Panc1 (cell line): ENCODE data around the gene NOL4L. TPM values are rescaled to one million over a fixed set of nuclear protein-coding genes. Genes with fewer than 3 reads are reported as not detected.

Source experiments
- ATAC-seq: fragments of 200-7000 bp; cut with Tn5 transposase; 2 replicates; pipeline ENCODE4 v1.9.1; 2020; ENCODE audit warnings: mild to moderate bottlenecking, moderate library complexity
- BruUV-seq: library from RNA; stranded (reverse); fragments of 400-500 nt; replicated peaks from 2 replicates; lab custom pipeline; 2021; lab: Mats Ljungman, UMichigan
- CTCF ChIA-PET: fragments of 300-600 bp; sonication (Branson Sonifier 250); formaldehyde crosslinking; loops from one replicate; lab custom pipeline; 2022; ENCODE audit warnings: antibody characterized with exemption; lab: Charles Lee
- POLR2A ChIA-PET: fragments of 300-600 bp; sonication (Branson Sonifier 250); formaldehyde crosslinking; loops from one replicate; lab custom pipeline; 2022; ENCODE audit warnings: antibody characterized with exemption; lab: Charles Lee
- DNase-seq: peaks from one replicate; pipeline ENCODE4 v3.0.0-alpha.2; 2010; ENCODE audit warnings: low read depth, low spot score
- H3K27ac ChIP-seq: 2 replicates; pipeline ENCODE4 v1.5.1; 2011; ENCODE audit warnings: mild to moderate bottlenecking, low read length, inconsistent platforms
- H3K27me3 ChIP-seq: fragments of 200-500 bp; sonication (Bioruptor generic); 2 replicates; pipeline ENCODE4 v1.6.0; 2014; ENCODE audit warnings: low read length, inconsistent platforms; ENCODE audit not compliant: control insufficient read depth, insufficient read depth
- H3K36me3 ChIP-seq: fragments of 200-500 bp; sonication (Bioruptor generic); 2 replicates; pipeline ENCODE4 v1.5.1; 2014; ENCODE audit warnings: inconsistent platforms, mild to moderate bottlenecking, low read length, moderate library complexity; ENCODE audit not compliant: control insufficient read depth, insufficient read depth
- H3K4me1 ChIP-seq: 2 replicates; pipeline ENCODE4 v1.5.1; 2011; ENCODE audit warnings: inconsistent platforms, mild to moderate bottlenecking, low read length, moderate library complexity; ENCODE audit not compliant: control insufficient read depth, insufficient read depth
- H3K4me3 ChIP-seq, 2 experiments: 2 replicates each; pipeline ENCODE4 v1.5.1; 2011 to 2012; ENCODE audit warnings: low read depth in 2 of 2, low read length in 2 of 2, mild to moderate bottlenecking in 2 of 2, inconsistent platforms in 1 of 2, moderate library complexity in 1 of 2
- H3K9me3 ChIP-seq: fragments of 200-500 bp; sonication (Bioruptor generic); 2 replicates; pipeline ENCODE4 v1.5.1; 2014; ENCODE audit warnings: low read depth, mild to moderate bottlenecking, inconsistent platforms, low read length, moderate library complexity; ENCODE audit not compliant: control insufficient read depth, insufficient read depth
- CTCF ChIP-seq: fragments of 450-650 bp; IDR thresholded peaks from 2 replicates; pipeline ENCODE4 v1.5.1; 2017; ENCODE audit warnings: mild to moderate bottlenecking
- POLR2AphosphoS5 ChIP-seq: IDR thresholded peaks from 2 replicates; pipeline ENCODE4 v1.6.1; 2012; ENCODE audit warnings: mild to moderate bottlenecking, low read depth, low read length, moderate library complexity
- REST ChIP-seq, 2 experiments: IDR thresholded peaks; 2 replicates each; pipeline ENCODE4 v1.6.1; 2011 to 2012; ENCODE audit warnings: low read depth in 2 of 2, control low read depth in 1 of 2, low read length in 1 of 2, mild to moderate bottlenecking in 1 of 2, moderate library complexity in 1 of 2; ENCODE audit not compliant: insufficient read depth in 1 of 2
- SIN3A ChIP-seq: IDR thresholded peaks from 2 replicates; pipeline ENCODE4 v1.6.1; 2012; ENCODE audit warnings: low read depth, mild to moderate bottlenecking, low read length, moderate library complexity, borderline replicate concordance; ENCODE audit not compliant: insufficient read depth
- TCF7L2 ChIP-seq: IDR thresholded peaks from 2 replicates; pipeline ENCODE4 v1.6.1; 2011; ENCODE audit warnings: mild to moderate bottlenecking, low read depth, low read length, inconsistent platforms
- in situ Hi-C: cut with HindIII; loops from 2 replicates; pipeline ENCODE4 v1.10.0; 2016; ENCODE audit warnings: low sequenced_read_pairs, low pct_unique_long_range_greater_than_20kb
- intact Hi-C: fragments of 100-400 bp; cut with micrococcal nuclease; formaldehyde crosslinking; loops from one replicate; pipeline ENCODE4 v1.10.0; 2022; ENCODE audit not compliant: unreplicated experiment
- total RNA-seq: library from RNA; stranded (reverse); gene quantifications from one replicate; pipeline ENCODE4 v1.2.1, GENCODE V29; 2021; ENCODE audit not compliant: unreplicated experiment

The NOL4L gene
- total RNA-seq, 1 experiment from 2014 or later, result 21.6 TPM

GRCh38 chr20:32508775-32509119, 76.4 kb downstream of the NOL4L start:
- H3K4me1 ChIP-seq, result 0 out of 2 replicates have a peak, but pooled peaks cover 3% of the 10 kb centered on the region
- no peak overlapping the region for H3K4me3 ChIP-seq
- ATAC-seq, result no peak
- H3K27me3 ChIP-seq, result no peaks in the 10 kb centered on the region
- in situ Hi-C loops (no loop called here), intact Hi-C loops (no loop called here)
- H3K36me3 ChIP-seq, result no peaks in the 10 kb centered on the region
- TF ChIP-seq POLR2AphosphoS5, result no peak
- TF ChIP-seq REST (IDR thresholded peaks at IDR 0.05; ENCODE audit: insufficient read depth in 1 of 2, low read depth in 2 of 2, low read length in 1 of 2), result no peak
- no peak for TF ChIP-seq CTCF
- no peak for TF ChIP-seq SIN3A
- no peak for TF ChIP-seq TCF7L2
- DNase-seq, result no peak
- no TSS peak for BruUV-seq
- no peaks in the 10 kb centered on the region for H3K9me3 ChIP-seq
- H3K27ac ChIP-seq, result no peak overlapping the region
- ChIA-PET POLR2A (no interaction called here), CTCF (no interaction called here)

GRCh38 chr20:32507998-32508774, 76.9 kb downstream of the NOL4L start:
- TF ChIP-seq CTCF (no peak), POLR2AphosphoS5 (no peak), SIN3A (no peak), TCF7L2 (no peak), REST (IDR thresholded peaks at IDR 0.05; ENCODE audit: insufficient read depth in 1 of 2, low read depth in 2 of 2, low read length in 1 of 2) (no peak)
- 0 out of 2 replicates have a peak, but pooled peaks cover 3% of the 10 kb centered on the region for H3K4me1 ChIP-seq
- H3K4me3 ChIP-seq, result no peak overlapping the region
- intact Hi-C loops, result no loop called here
- no peaks in the 10 kb centered on the region for H3K36me3 ChIP-seq
- BruUV-seq, result no TSS peak
- ChIA-PET CTCF (no interaction called here), POLR2A (no interaction called here)
- no peaks in the 10 kb centered on the region for H3K27me3 ChIP-seq
- H3K9me3 ChIP-seq, result no peaks in the 10 kb centered on the region
- no peak for DNase-seq
- H3K27ac ChIP-seq, result no peak overlapping the region
- ATAC-seq, result no peak
- in situ Hi-C loops, result no loop called here
